ENCODE measurements around the gene NEDD4.
A peak's percentile ranks its signal among the peaks of the same experiment; 100 is the strongest.

GRCh38 chr15:55915876-55916567 is 77.4 kb downstream of the NEDD4 start:
- TF ChIP-seq ELK1 (IDR thresholded peaks at IDR 0.05; ENCODE audit: low read depth, low read length) (no peak), CTCF (IDR thresholded peaks at IDR 0.05) (no peak), SMC3 (IDR thresholded peaks at IDR 0.05) (no peak), POLR2A (IDR thresholded peaks at IDR 0.05; ENCODE audit: low read length) (no peak), POLR2AphosphoS2 (conservative IDR thresholded peaks at IDR 0.05; ENCODE audit: low read length) (no peak), CHD2 (IDR thresholded peaks at IDR 0.05; ENCODE audit: low read length, partially characterized antibody) (no peak), MAFK (IDR thresholded peaks at IDR 0.05; ENCODE audit: partially characterized antibody) (no peak), FOSL2 (IDR thresholded peaks at IDR 0.05) (no peak), FOSL2 (CRISPR knock-in tag; IDR thresholded peaks at IDR 0.05) (0 out of 2 replicates have a peak, but pooled peaks have one; percentile 7), RNF2 (IDR thresholded peaks at IDR 0.05; ENCODE audit: borderline replicate concordance, low read depth) (no peak), MAX (IDR thresholded peaks at IDR 0.05) (no peak), ESRRA (IDR thresholded peaks at IDR 0.05; ENCODE audit: borderline replicate concordance, low read length) (no peak), ZSCAN20 (CRISPR knock-in tag; IDR thresholded peaks at IDR 0.05) (no peak), GATA3 (IDR thresholded peaks at IDR 0.05; ENCODE audit: borderline replicate concordance) (no peak), REST (IDR thresholded peaks at IDR 0.05) (no peak)

Data from A549 (cell line).